Bronchial epithelial cell (primary cell): Measurements from ENCODE around the gene GPR141. TPM values are rescaled to one million over a fixed set of nuclear protein-coding genes. Genes with fewer than 3 reads are reported as not detected.

Source experiments
- DNase-seq: peaks from one replicate; pipeline ENCODE4 v3.0.0-alpha.2; 2010; ENCODE audit warnings: low read depth
- FAIRE-seq: peaks from 2 replicates; lab custom pipeline; 2011; peaks lifted over from hg19 to GRCh38; lab: Jason Lieb, UNC
- H3K27me3 ChIP-seq: 2 replicates; pipeline ENCODE4 v1.5.1; 2011; ENCODE audit warnings: low read length; ENCODE audit not compliant: control insufficient read depth, insufficient read depth
- H3K36me3 ChIP-seq: 2 replicates; pipeline ENCODE4 v1.5.1; 2011; ENCODE audit warnings: low read length; ENCODE audit not compliant: control insufficient read depth, insufficient read depth
- H3K4me3 ChIP-seq: 2 replicates; pipeline ENCODE4 v1.5.1; 2011; ENCODE audit warnings: mild to moderate bottlenecking, low read depth, low read length, control low read depth
- CTCF ChIP-seq: IDR thresholded peaks from 2 replicates; pipeline ENCODE4 v1.5.1; 2011; ENCODE audit warnings: mild to moderate bottlenecking, moderate library complexity, low read length, control low read depth, inconsistent platforms; ENCODE audit not compliant: insufficient read depth, severe bottlenecking
- total RNA-seq: library from RNA; depleted of rRNA; stranded (reverse); fragments of >200 nt; gene quantifications from 2 replicates; pipeline ENCODE4 v1.2.1, GENCODE V29; 2014

Gene GPR141
- total RNA-seq, 1 donor from 2014 or later = 0.26 TPM

- H3K27me3 ChIP-seq = no peaks in the 10 kb centered on the region
- FAIRE-seq (no peak), DNase-seq (no peak)
- H3K36me3 ChIP-seq = no peaks in the 10 kb centered on the region
- H3K4me3 ChIP-seq = no peak overlapping the region
- no peak for TF ChIP-seq CTCF
These were observed 97.6 kb downstream of the GPR141 start for GRCh38 chr7:37781156-37781555.

- FAIRE-seq (no peak), DNase-seq (no peak)
- no peaks in the 10 kb centered on the region for H3K27me3 ChIP-seq
- no peak for TF ChIP-seq CTCF
- no peaks in the 10 kb centered on the region for H3K36me3 ChIP-seq
- H3K4me3 ChIP-seq = no peak overlapping the region
These were observed 98.6 kb downstream of the GPR141 start for GRCh38 chr7:37782166-37782565.

- Histone ChIP-seq H3K27me3 (no peaks in the 10 kb centered on the region), H3K36me3 (no peaks in the 10 kb centered on the region), H3K4me3 (no peak overlapping the region)
- no peak for FAIRE-seq
- TF ChIP-seq CTCF = no peak
- DNase-seq = no peak
These were observed 100.4 kb downstream of the GPR141 start for GRCh38 chr7:37784015-37784414.

GRCh38 chr7:37786741-37787569 lies 103.4 kb downstream of the GPR141 start:
- DNase-seq (no peak), FAIRE-seq (no peak)
- TF ChIP-seq CTCF = no peak
- H3K27me3 ChIP-seq = no peaks in the 10 kb centered on the region
- H3K36me3 ChIP-seq = no peaks in the 10 kb centered on the region
- no peak overlapping the region for H3K4me3 ChIP-seq

Other genes with a start within 250 kb of the GPR141 start
- under 0.01 TPM in 1 of 2 replicates, not detected in the other for gene ELMO1, start 234.9 kb upstream of the GPR141 start, total RNA-seq
- gene NME8, start 164.8 kb downstream of the GPR141 start, total RNA-seq = not detected in 2 replicates
- gene SFRP4, start 233.1 kb downstream of the GPR141 start, total RNA-seq = 0.26 TPM in 1 of 2 replicates, not detected in the other
- gene EPDR1, start 236.9 kb downstream of the GPR141 start, total RNA-seq = 2.2 and 5.3 TPM in 2 replicates